ENCODE results near the gene LMNA. TPM values are rescaled to one million over a fixed set of nuclear protein-coding genes. Genes with fewer than 3 reads are reported as not detected.

The LMNA gene
- total RNA-seq, 1 donor from 2014 or later = 235 TPM

GRCh38 chr1:156144742-156145141 is 30.2 kb downstream of the LMNA start:
- no peak overlapping the region for H3K4me3 ChIP-seq
- no peaks in the 10 kb centered on the region for H3K9me3 ChIP-seq
- DNase-seq = no peak
- no peak overlapping the region for H3K27ac ChIP-seq
- TF ChIP-seq CTCF (IDR thresholded peaks at IDR 0.05) = no peak
- no peak for ATAC-seq
- no peaks in the 10 kb centered on the region for H3K27me3 ChIP-seq
- peaks cover 33% of the 10 kb centered on the region for H3K4me1 ChIP-seq
- intact Hi-C loops (cut with DNase I) = loop anchor here (10.0 kb wide), 1 partner anchor 80 kb away; no protein-coding TSS in a partner anchor
- peaks cover 9% of the 10 kb centered on the region for H3K36me3 ChIP-seq

DNA sequence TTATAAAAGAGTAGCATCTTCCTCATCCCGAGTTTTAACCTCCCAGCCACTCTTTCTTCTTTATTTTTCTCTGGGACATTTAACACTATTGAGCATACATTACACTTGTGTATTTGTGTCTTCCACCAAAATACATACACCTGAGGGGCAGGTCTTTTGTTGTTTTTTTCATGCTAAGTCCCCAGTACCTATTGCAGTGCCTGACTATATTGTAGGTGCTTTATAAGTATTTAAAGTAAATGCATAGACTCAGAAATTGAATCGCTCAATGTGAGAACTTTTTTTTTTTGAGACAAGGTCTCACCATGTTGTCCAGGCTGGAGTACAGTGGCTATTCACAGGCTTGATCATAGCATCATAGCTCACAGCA is 31.1 kb downstream of the LMNA start:
- DNase-seq = no peak
- no peak overlapping the region for H3K4me3 ChIP-seq
- H3K27ac ChIP-seq = no peak overlapping the region
- H3K27me3 ChIP-seq = no peaks in the 10 kb centered on the region
- no peak for ATAC-seq
- H3K4me1 ChIP-seq = peaks cover 28% of the 10 kb centered on the region
- intact Hi-C loops (cut with DNase I) = loop anchor here (10.0 kb wide), 1 partner anchor 79 kb away; no protein-coding TSS in a partner anchor
- H3K36me3 ChIP-seq = peaks cover 2% of the 10 kb centered on the region
- H3K9me3 ChIP-seq = no peaks in the 10 kb centered on the region
- TF ChIP-seq CTCF (IDR thresholded peaks at IDR 0.05) = no peak

- Histone ChIP-seq H3K27ac (peak overlapping the region; percentile 11), H3K9me3 (no peaks in the 10 kb centered on the region), H3K27me3 (no peaks in the 10 kb centered on the region), H3K4me3 (no peak overlapping the region), H3K4me1 (peaks cover 27% of the 10 kb centered on the region), H3K36me3 (no peaks in the 10 kb centered on the region)
- intact Hi-C loops (cut with DNase I) = loop anchor here (10.0 kb wide), 1 partner anchor 79 kb away; no protein-coding TSS in a partner anchor
- ATAC-seq (peak; percentile 85), DNase-seq (peak; percentile 83)
- peak; percentile 75 for TF ChIP-seq CTCF (IDR thresholded peaks at IDR 0.05)
These were observed 31.7 kb downstream of the LMNA start for GRCh38 chr1:156146020-156146768.

DNA sequence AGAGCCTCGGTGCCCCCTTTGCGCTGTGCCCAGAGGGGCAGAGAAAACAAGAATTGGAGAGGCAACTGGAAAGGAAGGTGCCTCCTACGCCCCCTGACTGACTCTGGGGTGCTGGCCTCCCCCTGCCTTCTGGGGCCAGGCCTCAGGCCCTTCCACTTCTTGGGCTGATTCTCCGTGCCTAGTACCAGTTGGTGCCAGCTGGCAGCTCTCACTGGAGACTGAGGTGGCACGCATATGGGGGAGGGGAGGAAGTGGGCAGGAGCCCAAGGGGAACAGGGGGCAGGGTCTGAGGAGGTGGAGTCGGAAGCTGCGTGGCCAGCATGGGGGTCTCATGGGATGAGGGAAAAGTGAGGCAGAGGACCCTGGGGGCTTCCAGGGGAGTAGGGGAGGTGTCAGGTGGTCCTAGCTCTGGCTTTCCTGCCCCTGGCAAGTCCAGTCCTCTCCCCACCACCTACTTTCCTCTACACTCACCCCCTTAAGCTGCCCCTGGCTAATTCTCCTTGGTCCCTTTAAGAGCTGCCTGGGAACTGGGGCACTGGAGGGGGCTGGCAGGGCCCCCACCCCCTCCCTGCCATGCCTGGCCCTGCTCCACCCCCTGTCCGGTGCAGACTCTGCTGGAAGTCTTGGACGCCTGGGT is 32.4 kb downstream of the LMNA start:
- peaks cover 26% of the 10 kb centered on the region for H3K4me1 ChIP-seq
- no peak overlapping the region for H3K4me3 ChIP-seq
- H3K27ac ChIP-seq = peak overlapping the region; percentile 11
- no peak for DNase-seq
- no peak for TF ChIP-seq CTCF (IDR thresholded peaks at IDR 0.05)
- no peaks in the 10 kb centered on the region for H3K9me3 ChIP-seq
- H3K27me3 ChIP-seq = no peaks in the 10 kb centered on the region
- intact Hi-C loops (cut with DNase I) = loop anchor here (10.0 kb wide), 1 partner anchor 78 kb away; no protein-coding TSS in a partner anchor
- H3K36me3 ChIP-seq = no peaks in the 10 kb centered on the region
- ATAC-seq = peak; percentile 38

DNA sequence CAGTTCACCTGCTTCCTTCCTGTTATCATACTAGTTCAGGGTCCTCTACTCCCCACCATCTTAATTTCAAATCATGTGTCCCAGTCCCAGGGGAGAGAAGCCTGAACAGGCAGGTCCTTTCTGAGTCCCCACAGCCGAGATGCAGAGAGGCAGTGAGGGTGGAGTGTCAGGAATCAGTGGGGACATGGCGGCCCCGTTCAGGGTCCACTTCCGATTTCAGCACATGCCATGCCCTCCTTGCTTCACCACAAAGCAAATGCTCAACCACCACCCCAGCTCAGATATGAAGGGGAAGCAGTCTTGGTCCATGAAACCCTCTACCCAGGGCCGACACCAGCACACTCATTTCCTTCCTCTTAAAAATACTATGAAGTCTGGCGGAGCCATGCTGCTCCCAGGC is 33.7 kb downstream of the LMNA start:
- Histone ChIP-seq H3K36me3 (no peaks in the 10 kb centered on the region), H3K4me3 (no peak overlapping the region), H3K4me1 (peaks cover 26% of the 10 kb centered on the region), H3K9me3 (no peaks in the 10 kb centered on the region), H3K27ac (peak overlapping the region; percentile 30), H3K27me3 (no peaks in the 10 kb centered on the region)
- intact Hi-C loops (cut with DNase I) = loop anchor here (10.0 kb wide), 1 partner anchor 77 kb away; no protein-coding TSS in a partner anchor
- peak; percentile 51 for ATAC-seq
- no peak for DNase-seq
- no peak for TF ChIP-seq CTCF (IDR thresholded peaks at IDR 0.05)
